ENCODE measurements around the gene FUT7. TPM values are rescaled to one million over a fixed set of nuclear protein-coding genes. Genes with fewer than 3 reads are reported as not detected.

The FUT7 gene, protein sequence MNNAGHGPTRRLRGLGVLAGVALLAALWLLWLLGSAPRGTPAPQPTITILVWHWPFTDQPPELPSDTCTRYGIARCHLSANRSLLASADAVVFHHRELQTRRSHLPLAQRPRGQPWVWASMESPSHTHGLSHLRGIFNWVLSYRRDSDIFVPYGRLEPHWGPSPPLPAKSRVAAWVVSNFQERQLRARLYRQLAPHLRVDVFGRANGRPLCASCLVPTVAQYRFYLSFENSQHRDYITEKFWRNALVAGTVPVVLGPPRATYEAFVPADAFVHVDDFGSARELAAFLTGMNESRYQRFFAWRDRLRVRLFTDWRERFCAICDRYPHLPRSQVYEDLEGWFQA
- total RNA-seq: 10 to 100 TPM; 12.1 to 27.9 TPM

DNA sequence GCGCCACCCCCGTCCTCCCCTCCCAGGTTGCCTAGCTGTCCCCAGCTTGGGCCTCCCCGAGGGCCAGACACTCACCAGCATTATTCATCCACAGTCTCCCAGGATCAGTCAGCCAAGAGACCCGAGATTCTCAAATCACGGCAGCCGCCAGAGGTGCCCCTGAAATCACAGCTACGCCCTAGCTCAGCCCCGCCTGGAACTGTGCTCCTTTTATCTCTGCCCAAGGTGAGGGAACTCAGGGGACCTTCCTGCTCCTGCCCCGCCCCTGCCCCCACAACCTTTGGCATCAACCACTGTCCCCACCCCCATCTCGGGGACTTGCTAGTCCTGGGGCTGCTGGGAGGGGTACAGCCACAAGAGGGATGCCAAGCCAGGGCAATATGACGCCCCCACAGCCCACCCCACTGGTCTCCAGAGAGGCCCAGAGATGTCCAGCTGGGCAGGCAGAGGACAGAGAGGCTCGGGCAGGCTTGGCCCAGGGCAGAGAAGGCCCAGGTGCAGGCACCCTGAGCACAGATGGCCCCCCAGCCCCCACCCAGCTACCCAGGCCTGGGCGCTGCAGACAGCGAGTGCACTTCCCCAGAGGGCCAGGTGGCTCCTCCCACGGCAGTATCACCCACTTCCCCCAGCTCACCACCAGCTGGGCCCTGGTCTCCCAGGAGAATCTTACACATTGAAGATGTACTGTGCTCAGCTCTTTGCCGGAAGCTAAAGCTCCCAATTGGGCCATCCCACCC is at the start of gene FUT7:
TSS of gene FUT7 (minus strand) at position 185 of the 737 bp plus-strand sequence. CDS start at position 88, 97 bp downstream.
- H3K27me3 Mint-ChIP-seq: no peaks in the 10 kb centered on the region
- H3K4me1 Mint-ChIP-seq: peaks cover 9% of the 10 kb centered on the region
- H3K27ac Mint-ChIP-seq: peak within 1 kb of the TSS; percentile 92
- peaks cover 8% of the 10 kb centered on the region for H3K36me3 Mint-ChIP-seq (ENCODE audit: low read depth)
- peak within 1 kb of the TSS; percentile 86 for H3K4me3 Mint-ChIP-seq
- peak; percentile 45 for ATAC-seq (replicated peaks)
- H3K9me3 Mint-ChIP-seq: no peaks in the 10 kb centered on the region

DNA sequence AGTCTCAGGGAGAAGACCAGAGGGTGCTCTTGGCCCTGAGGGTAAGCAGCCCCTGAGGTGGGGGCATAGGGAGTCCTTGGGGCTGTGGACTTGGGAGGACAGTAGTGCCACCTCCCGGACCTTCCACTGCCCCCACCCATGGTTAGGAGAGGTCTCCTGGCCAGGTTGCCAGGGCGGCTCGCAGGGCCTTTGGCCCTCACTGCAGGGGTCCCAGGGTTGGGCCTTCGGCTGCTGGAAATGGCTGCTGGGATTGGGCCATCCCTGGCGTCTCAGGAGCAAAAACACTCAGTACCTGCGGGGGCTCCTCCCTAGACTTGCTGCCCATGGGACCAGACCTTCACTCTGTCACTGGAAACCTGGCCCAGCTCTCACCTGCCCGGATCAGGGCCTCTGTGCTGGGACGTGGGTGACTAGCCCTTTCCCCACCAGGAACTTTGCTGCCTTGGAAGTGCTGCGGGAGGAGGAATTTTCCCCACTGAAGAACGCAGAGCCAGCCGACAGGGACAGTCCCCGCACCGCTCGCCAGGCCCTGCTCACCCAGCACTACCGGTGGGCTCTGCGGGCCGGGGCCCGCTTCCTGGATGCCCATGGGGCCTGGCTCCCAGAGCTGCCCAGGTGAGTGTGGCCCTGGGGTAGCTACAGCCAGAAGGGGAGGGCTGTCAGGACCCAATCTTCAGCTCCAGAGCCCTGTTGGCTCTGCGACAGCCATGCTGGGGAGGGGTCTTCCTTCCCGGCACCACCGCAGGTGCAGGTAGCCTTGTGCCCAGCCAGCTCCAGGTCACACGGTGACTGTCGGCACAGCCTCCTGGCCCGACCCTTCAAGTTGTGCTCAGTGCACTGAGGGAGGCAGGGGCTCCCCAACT is 48.6 kb upstream of the FUT7 start:
- ATAC-seq (replicated peaks): no peak
- Mint-ChIP-seq H3K27me3 (no peaks in the 10 kb centered on the region), H3K27ac (no peak overlapping the region), H3K36me3 (ENCODE audit: low read depth) (peaks cover 40% of the 10 kb centered on the region), H3K4me1 (peaks cover 12% of the 10 kb centered on the region), H3K4me3 (no peak overlapping the region), H3K9me3 (no peaks in the 10 kb centered on the region)

DNA sequence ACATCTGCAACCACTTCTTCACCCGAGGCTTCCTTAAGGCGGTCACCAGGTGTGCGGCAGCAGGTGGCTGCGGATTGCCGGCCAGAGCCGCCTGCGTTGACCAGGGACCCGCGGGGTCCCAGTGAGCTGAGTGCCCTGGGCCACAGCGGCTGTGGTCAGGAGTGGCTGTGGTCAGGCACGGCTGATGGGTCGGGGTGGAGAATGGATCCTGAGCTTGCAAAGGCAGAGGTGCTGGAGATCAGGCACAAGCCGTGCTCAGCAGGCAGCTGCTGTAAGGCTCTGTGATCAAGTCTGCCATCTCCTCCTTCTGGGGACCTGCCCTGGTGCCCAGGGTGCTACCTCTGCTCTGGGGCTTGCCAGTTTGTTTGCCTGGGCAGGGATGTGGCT is 47.5 kb upstream of the FUT7 start:
- H3K4me3 Mint-ChIP-seq: peak overlapping the region; percentile 53
- H3K27ac Mint-ChIP-seq: no peak overlapping the region

DNA sequence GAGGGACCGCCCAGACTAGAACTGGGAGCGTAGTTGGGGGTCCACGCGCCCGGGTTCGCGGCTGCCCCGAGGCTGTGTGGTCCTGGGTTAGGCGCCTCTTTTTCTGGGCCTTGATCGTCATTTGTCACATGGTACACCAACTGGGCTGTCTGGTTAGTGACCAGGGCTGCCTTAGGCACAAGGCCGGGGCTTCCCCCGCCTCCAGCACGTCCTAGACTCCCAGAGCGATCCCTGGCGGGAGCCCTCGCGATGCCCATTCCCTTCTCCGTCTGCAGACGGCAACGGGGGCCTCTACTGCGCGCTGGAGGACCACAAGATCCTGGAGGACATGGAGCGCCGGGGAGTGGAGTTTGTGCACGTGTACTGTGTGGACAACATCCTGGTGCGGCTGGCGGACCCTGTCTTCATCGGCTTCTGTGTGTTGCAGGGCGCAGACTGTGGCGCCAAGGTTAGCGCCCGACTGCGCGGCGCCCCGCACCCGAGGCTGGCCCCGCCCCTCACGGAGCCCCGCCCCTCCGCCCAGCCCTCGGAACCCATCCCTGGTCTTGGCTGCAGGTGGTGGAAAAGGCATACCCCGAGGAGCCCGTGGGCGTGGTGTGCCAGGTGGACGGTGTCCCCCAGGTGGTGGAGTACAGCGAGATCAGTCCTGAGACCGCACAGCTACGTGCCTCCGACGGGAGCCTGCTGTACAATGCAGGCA is 47.0 kb upstream of the FUT7 start:
- no peaks in the 10 kb centered on the region for H3K9me3 Mint-ChIP-seq
- H3K4me3 Mint-ChIP-seq: peak overlapping the region; percentile 53
- H3K4me1 Mint-ChIP-seq: peaks cover 6% of the 10 kb centered on the region
- ATAC-seq (replicated peaks): no peak
- peaks cover 39% of the 10 kb centered on the region for H3K36me3 Mint-ChIP-seq (ENCODE audit: low read depth)
- no peaks in the 10 kb centered on the region for H3K27me3 Mint-ChIP-seq
- no peak overlapping the region for H3K27ac Mint-ChIP-seq

More for the DNA sequence above, 47.5 kb upstream of the FUT7 start:
- Mint-ChIP-seq H3K27me3 (no peaks in the 10 kb centered on the region), H3K9me3 (no peaks in the 10 kb centered on the region), H3K36me3 (ENCODE audit: low read depth) (peaks cover 40% of the 10 kb centered on the region), H3K4me1 (peaks cover 8% of the 10 kb centered on the region)
- ATAC-seq (replicated peaks): no peak

DNA sequence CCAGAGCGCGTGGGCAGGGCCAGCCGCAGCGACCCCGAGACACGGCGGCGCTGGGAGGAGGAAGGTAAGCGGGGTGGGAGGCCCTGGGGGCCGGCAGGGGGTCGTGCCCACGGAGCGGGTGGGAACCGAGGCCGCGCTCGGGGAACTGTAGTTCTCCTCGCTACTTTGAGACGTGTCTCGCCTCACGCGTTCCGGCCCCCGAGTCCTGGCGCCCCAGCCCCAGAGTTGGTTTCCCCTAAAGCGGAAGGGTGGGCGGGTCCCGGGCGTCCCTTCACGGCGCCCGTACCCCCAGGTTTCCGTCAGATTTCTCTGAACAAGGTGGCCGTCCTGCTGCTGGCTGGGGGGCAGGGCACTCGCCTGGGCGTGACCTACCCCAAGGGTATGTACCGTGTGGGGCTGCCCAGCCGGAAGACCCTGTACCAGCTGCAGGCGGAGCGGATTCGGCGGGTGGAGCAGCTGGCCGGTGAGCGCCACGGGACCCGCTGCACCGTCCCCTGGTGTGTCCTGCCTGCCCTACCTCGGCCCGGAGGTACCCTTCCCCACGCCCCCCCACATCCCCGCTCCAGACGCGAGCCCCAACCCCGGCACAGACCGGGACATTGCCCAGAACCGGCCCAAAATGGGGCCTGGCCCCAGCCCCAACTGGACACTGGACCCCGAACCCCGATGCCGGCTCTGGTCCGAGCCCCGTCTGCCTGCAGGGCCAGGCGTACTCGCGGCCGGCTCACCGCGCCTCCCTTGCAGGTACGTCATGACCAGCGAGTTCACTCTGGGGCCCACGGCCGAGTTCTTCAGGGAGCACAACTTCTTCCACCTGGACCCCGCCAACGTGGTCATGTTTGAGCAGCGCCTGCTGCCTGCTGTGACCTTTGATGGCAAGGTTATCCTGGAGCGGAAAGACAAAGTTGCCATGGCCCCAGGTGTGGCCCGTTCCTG is 46.1 kb upstream of the FUT7 start:
- H3K4me3 Mint-ChIP-seq: peak overlapping the region; percentile 53
- H3K4me1 Mint-ChIP-seq: no peaks in the 10 kb centered on the region
- H3K27ac Mint-ChIP-seq: no peak overlapping the region
- peaks cover 32% of the 10 kb centered on the region for H3K36me3 Mint-ChIP-seq (ENCODE audit: low read depth)
- H3K9me3 Mint-ChIP-seq: no peaks in the 10 kb centered on the region
- peak; percentile 45 for ATAC-seq (replicated peaks)
- H3K27me3 Mint-ChIP-seq: no peaks in the 10 kb centered on the region

DNA sequence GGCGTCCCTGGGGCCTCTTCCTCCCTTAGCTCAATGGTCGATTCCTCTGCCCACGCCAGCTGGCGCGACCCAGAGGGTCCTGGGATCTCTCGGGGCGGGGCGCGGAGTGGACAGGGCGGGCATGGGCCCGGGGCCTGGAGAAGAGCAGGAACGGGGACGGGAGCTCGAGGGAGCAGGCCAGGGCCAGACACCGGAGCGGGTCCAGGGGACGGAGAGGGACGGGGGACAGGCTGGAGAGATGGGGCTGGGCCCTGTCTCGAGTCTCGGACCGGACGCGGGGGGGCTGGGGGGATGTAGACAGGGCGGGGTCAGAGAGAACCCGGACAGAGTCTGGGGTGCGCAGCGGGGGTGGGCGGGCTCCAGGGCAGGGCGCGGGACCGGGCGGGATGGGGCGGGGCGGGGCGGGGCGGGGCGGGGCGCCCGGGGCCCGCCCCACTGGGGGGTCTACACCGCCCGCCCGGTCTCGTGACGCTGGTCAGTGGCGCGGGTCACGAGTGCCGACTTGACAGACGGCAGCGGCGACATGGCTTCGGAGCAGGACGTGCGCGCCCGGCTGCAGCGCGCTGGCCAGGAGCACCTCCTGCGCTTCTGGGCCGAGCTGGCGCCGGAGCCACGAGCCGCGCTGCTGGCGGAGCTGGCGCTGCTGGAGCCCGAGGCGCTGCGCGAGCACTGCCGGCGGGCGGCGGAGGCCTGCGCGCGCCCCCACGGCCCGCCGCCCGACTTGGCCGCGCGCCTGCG is 45.3 kb upstream of the FUT7 start, which contains the start of gene UAP1L1:
TSS of gene UAP1L1 (plus strand) at position 508 of the 738 bp plus-strand sequence. CDS start at position 524, 16 bp downstream.
- Mint-ChIP-seq H3K27me3 (no peaks in the 10 kb centered on the region), H3K27ac (no peak within 1 kb of the TSS)
- peak; percentile 86 for ATAC-seq (replicated peaks)

DNA sequence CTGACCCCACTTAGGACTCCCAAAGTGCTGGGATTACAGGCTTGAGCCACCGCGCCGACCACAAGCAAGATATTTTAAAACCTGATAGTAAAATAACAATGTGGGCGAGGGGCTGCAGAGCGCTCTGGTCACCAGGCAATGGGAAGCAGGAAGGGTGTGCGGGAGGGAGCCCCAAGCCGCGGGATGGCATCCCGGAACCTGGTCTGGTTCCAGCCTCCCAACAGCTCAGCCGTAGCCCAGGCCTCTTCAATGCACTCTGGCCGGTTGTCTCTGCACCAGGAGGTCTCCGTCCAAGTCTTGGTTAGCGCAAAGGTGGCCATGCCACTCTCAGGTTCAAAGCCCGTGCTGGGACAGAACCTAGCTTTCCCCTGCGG is 44.7 kb upstream of the FUT7 start:
- Mint-ChIP-seq H3K27me3 (no peaks in the 10 kb centered on the region), H3K9me3 (no peaks in the 10 kb centered on the region), H3K27ac (no peak overlapping the region), H3K4me1 (no peaks in the 10 kb centered on the region), H3K36me3 (ENCODE audit: low read depth) (peaks cover 24% of the 10 kb centered on the region), H3K4me3 (peak overlapping the region; percentile 61)
- no peak for ATAC-seq (replicated peaks)

More for the DNA sequence above, 45.3 kb upstream of the FUT7 start, which contains the start of gene UAP1L1:
- Mint-ChIP-seq H3K4me1 (no peaks in the 10 kb centered on the region), H3K4me3 (peak within 1 kb of the TSS; percentile 61), H3K9me3 (no peaks in the 10 kb centered on the region), H3K36me3 (ENCODE audit: low read depth) (peaks cover 29% of the 10 kb centered on the region)

DNA sequence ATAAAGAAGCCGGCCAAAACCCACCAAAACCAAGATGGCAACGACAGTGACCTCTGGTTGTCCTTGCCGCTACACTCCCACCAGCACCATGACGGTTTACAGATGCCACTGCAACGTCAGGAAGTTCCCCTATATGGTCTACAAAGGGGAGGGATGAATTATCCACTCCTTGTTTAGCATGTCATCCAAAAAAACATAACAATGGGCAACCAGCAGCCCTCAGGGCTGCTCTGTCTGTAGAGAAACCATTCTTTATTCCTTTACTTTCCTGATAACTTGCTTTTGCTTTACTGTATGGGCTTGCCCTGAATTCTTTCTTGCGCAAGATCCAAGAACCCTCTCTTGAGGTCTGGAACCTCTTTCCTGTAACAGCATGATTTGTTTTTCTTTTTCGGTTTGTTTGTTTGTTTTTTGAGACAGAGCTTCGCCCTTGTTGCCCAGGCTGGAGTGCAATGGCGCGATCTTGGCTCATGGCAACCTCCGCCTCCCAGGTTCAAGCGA is 43.4 kb upstream of the FUT7 start:
- H3K27me3 Mint-ChIP-seq: no peaks in the 10 kb centered on the region
- H3K9me3 Mint-ChIP-seq: no peaks in the 10 kb centered on the region
- H3K36me3 Mint-ChIP-seq (ENCODE audit: low read depth): peaks cover 20% of the 10 kb centered on the region
- ATAC-seq (replicated peaks): no peak
- H3K4me3 Mint-ChIP-seq: no peak overlapping the region
- H3K4me1 Mint-ChIP-seq: peaks cover 7% of the 10 kb centered on the region
- no peak overlapping the region for H3K27ac Mint-ChIP-seq

DNA sequence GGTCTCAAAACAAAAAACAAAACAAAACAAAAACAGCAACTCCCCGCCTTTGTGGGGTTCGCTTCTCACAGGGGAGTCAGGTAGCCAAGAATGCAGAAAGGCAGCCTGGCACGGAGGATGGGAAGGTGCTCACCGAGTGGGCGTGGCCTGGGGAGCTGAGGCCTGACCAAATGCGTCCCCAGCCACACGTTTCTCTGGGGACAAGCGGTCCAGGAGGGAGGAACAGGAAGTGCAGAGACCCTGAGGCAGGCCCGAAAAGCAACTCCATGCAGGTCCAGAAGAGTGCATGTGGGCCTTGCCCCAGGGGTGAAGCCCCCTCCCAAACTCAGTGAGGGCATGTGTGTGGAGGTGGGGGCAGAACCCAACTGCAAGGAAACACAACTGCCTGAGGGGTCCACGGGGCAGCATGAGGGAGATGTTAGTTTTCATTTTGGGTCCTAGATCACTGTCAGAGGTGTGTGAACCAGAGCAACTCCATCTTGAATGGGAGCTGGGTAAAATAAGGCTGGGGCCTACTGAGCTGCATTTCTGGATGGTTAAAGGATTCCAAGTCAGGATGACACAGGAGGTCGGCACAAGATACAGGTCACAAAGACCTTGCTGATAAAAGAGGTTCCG is 42.9 kb upstream of the FUT7 start:
- Mint-ChIP-seq H3K9me3 (no peaks in the 10 kb centered on the region), H3K4me3 (no peak overlapping the region), H3K27ac (no peak overlapping the region), H3K4me1 (peaks cover 7% of the 10 kb centered on the region), H3K27me3 (no peaks in the 10 kb centered on the region), H3K36me3 (ENCODE audit: low read depth) (peaks cover 15% of the 10 kb centered on the region)
- no peak for ATAC-seq (replicated peaks)

DNA sequence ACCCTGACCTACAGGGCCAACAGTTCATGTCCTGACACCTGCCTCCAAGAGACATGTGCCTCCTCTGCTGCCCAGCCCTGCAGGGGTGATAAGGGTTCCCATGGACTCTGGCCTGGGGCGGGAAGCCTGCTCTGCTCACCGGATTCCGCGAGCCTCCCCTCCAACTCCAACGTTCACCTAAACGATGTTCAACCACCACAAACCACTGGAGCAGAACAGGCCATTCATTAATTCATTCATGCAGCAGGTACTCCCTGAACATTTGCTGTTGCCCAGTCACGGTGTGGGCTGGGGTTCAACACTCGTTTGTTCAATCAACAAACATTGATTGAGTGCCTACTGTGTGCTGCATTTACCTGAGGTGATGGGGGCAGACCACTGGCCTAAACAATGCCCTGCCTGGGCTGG is 42.1 kb upstream of the FUT7 start:
- Mint-ChIP-seq H3K27me3 (no peaks in the 10 kb centered on the region), H3K4me3 (no peak overlapping the region), H3K36me3 (ENCODE audit: low read depth) (peaks cover 8% of the 10 kb centered on the region), H3K4me1 (peaks cover 7% of the 10 kb centered on the region), H3K9me3 (no peaks in the 10 kb centered on the region), H3K27ac (no peak overlapping the region)
- no peak for ATAC-seq (replicated peaks)

DNA sequence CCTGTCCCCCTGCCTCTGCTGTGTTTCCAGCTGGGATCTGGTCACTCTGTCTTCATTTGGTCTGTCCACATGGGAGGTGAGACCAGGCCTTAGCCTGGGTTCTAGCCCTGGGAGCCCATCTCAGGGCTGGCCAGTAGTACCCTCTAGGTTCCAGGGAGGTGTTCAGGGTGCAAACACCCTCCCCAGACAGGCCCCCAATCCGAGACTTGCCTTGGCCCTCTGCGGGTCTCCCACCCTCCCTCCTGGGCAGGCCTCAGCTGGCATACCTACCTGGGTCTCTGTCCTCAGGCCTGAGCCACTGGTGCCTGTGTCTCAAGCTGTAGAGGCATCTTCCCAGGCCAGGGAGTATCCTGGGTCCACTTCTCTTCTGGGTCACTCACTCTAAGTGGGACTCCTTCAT is 39.4 kb upstream of the FUT7 start:
- no peak for ATAC-seq (replicated peaks)
- Mint-ChIP-seq H3K9me3 (no peaks in the 10 kb centered on the region), H3K27me3 (no peaks in the 10 kb centered on the region), H3K4me3 (peak overlapping the region; percentile 87), H3K27ac (peak overlapping the region; percentile 64), H3K36me3 (ENCODE audit: low read depth) (peaks cover 5% of the 10 kb centered on the region), H3K4me1 (peaks cover 12% of the 10 kb centered on the region)

DNA sequence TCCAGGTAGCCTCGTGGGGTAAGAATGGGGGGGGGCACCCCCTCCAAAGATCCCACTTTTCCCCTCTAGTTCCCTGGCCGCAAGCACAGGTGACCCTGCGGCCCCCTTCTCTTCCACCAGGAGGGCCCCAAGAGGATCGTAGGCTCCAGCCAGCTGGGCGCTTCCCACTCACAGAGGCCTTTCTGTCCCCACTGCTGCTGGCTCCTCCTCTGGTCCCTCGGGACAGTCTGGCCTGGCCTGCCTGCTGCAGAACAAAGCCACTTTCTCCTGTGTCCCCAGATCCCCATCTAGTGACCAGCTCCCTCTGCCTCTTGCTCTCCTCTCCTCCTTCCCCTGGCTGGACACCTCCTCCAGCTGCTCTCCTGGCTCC is 39.0 kb upstream of the FUT7 start:
- H3K4me3 Mint-ChIP-seq: peak overlapping the region; percentile 87
- no peaks in the 10 kb centered on the region for H3K9me3 Mint-ChIP-seq
- H3K27ac Mint-ChIP-seq: peak overlapping the region; percentile 64
- peaks cover 12% of the 10 kb centered on the region for H3K4me1 Mint-ChIP-seq
- peaks cover 5% of the 10 kb centered on the region for H3K36me3 Mint-ChIP-seq (ENCODE audit: low read depth)
- no peaks in the 10 kb centered on the region for H3K27me3 Mint-ChIP-seq
- ATAC-seq (replicated peaks): no peak
